Activated CD4-positive, alpha-beta memory T cell treated with anti-CD3 and anti-CD28 coated beads, Interleukin-2, amount 10 ng/mL, durations not matched to agents 7 days and 5 days (primary cell): Measurements from ENCODE around the gene FAF1. TPM values are rescaled to one million over a fixed set of nuclear protein-coding genes. Genes with fewer than 3 reads are reported as not detected.
A peak's percentile ranks its signal among the peaks of the same experiment; 100 is the strongest.

Source experiments
- CTCF ChIA-PET: fragments of 350-600 bp; sonication (Branson Sonifier 250); formaldehyde crosslinking; loops from one replicate; lab custom pipeline; 2021; ENCODE audit warnings: antibody characterized with exemption, inconsistent platforms; lab: Charles Lee
- POLR2A ChIA-PET: fragments of 350-600 bp; sonication (Branson Sonifier 250); formaldehyde crosslinking; loops from one replicate; lab custom pipeline; 2021; ENCODE audit warnings: antibody characterized with exemption; lab: Charles Lee
- DNase-seq: peaks from one replicate; pipeline ENCODE4 v3.0.0-alpha.2; 2020
- H3K27ac Mint-ChIP-seq: one replicate; pipeline ENCODE4 v1.8.0; 2021; ENCODE audit warnings: mild to moderate bottlenecking, mixed read lengths
- H3K27me3 Mint-ChIP-seq: one replicate; pipeline ENCODE4 v1.8.0; 2021; ENCODE audit warnings: mixed read lengths
- H3K36me3 Mint-ChIP-seq: one replicate; pipeline ENCODE4 v1.8.0; 2021; ENCODE audit warnings: low read depth, mixed read lengths
- H3K4me1 Mint-ChIP-seq: one replicate; pipeline ENCODE4 v1.8.0; 2021; ENCODE audit warnings: mixed read lengths
- H3K4me3 Mint-ChIP-seq: one replicate; pipeline ENCODE4 v1.8.0; 2021; ENCODE audit warnings: mild to moderate bottlenecking, mixed read lengths
- H3K9me3 Mint-ChIP-seq: one replicate; pipeline ENCODE4 v1.8.0; 2021; ENCODE audit warnings: mixed read lengths
- total RNA-seq, 2 experiments: library from RNA; stranded (reverse); gene quantifications; one replicate each; pipeline ENCODE4 v1.2.3, GENCODE V29; 2021

Gene FAF1
- total RNA-seq, 2 experiments from 2014 or later, result 71.3 to 75.1 TPM

DNA sequence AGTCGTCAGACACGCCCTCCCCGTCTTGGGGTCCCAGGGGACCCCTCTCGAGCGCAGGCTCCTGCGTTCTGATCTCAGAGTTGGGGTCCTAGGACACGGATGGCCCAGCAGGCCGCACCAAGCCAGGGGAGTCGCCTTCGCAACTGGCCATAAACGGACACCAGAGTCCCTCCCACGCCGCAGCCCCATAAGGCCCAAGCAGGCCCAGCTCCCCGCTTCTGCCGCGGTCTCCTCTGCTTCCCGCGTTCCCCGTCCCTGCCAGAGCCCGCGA is 537.5 kb downstream of the FAF1 start:
- Mint-ChIP-seq H3K4me1 (peaks cover 55% of the 10 kb centered on the region), H3K4me3 (peak overlapping the region; percentile 18), H3K27ac (no peak overlapping the region), H3K9me3 (no peaks in the 10 kb centered on the region), H3K27me3 (peaks cover 81% of the 10 kb centered on the region), H3K36me3 (peaks cover 24% of the 10 kb centered on the region)
- ChIA-PET CTCF (no interaction called here), POLR2A (interaction anchor here (1.0 kb wide), 1 partner anchor 9 kb away, joined by 3 read pairs; no protein-coding TSS in a partner anchor)
- DNase-seq, result no peak

DNA sequence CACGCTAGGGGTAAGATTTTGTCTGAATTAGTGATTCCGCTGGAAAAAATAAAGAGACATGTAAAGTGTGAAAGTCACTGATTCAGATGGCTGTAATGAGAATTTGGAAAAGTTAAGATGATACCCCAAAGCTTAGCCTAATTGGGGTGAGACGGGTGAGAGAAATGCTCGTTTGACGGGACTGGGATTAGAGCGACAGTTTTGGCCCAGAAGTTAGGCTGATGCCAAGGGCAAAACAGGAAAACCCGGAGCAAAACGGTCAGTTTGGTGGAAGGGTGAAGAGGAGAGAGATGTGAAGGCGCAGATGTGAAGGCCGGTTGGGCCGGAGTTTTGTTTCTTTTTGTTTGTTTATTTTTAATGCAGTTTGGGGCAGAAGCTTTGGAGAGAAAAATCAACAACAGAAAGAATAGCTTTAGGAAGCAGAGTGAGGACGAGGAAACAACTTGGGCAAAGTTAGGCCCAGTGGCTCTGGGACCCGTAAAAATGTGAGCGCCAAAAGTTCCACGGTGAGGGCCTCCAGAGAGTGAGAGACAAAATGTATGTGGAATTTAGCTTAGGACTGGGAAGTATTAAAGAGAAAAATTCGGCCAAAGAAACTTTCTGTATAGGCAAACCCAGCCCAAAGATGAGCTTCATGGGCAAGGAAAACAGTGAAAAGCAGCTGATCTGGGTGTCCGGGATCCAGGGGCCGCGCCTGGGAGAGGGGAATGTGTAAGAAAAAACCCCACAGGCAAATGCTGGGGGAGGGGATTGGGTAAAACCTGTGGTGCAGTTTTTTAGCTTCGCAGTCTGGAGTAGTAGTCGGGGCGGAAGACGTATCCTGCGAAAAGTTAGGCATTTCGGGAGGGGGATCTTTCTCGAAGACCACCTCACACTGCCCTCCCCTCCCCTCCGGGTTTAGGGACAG is 538.0 kb downstream of the FAF1 start:
- H3K9me3 Mint-ChIP-seq, result no peaks in the 10 kb centered on the region
- peaks cover 80% of the 10 kb centered on the region for H3K27me3 Mint-ChIP-seq
- no peak for DNase-seq
- ChIA-PET CTCF (no interaction called here), POLR2A (interaction anchor here (1.0 kb wide), 1 partner anchor 10 kb away, joined by 3 read pairs; no protein-coding TSS in a partner anchor)
- H3K4me1 Mint-ChIP-seq, result peaks cover 55% of the 10 kb centered on the region
- H3K36me3 Mint-ChIP-seq, result peaks cover 21% of the 10 kb centered on the region
- H3K4me3 Mint-ChIP-seq, result peak overlapping the region; percentile 16
- peak overlapping the region; percentile 21 for H3K27ac Mint-ChIP-seq

GRCh38 chr1:50421366-50421748 is 538.7 kb downstream of the FAF1 start:
- no peak for DNase-seq
- Mint-ChIP-seq H3K4me1 (peaks cover 58% of the 10 kb centered on the region), H3K9me3 (no peaks in the 10 kb centered on the region)

DNA sequence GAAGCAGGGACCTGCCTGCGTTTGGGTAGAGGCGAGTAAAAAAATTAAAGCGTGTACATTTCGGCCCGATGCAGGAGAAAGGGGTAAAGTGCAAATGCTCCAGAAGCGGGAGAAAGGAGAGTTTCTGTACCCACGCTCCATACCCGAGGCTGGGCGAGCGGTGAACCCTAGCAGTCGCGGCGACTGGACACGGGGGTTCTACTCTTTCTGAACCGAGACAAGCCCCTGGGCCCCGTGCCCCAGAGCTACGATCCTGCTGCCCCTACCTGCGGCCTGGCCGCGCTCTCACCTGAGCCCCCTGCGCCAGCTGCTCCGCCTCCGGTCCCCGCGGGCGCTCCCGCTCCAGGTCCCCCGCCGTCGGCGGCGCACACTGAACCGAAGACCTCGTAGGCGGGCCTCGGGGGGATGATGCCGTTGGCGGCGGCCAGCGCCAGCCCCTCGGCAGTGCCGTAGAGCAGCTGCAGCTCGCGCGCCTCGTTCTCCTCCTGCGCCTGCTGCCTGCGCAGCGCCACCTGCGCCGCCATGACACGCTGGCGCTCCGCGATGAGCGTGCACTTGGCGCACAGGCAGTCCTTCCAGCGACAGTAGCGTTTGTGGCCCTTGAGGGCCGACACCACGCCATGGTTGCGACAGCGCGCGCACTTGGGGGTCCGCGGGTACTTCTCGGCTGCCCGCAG is 539.2 kb downstream of the FAF1 start:
- Mint-ChIP-seq H3K4me3 (peak overlapping the region; percentile 21), H3K27me3 (peaks cover 81% of the 10 kb centered on the region), H3K4me1 (peaks cover 55% of the 10 kb centered on the region), H3K9me3 (no peaks in the 10 kb centered on the region), H3K27ac (no peak overlapping the region), H3K36me3 (peaks cover 24% of the 10 kb centered on the region)
- DNase-seq, result no peak
- ChIA-PET POLR2A (no interaction called here), CTCF (no interaction called here)

More at GRCh38 chr1:50421366-50421748, 538.7 kb downstream of the FAF1 start:
- Mint-ChIP-seq H3K27me3 (peaks cover 81% of the 10 kb centered on the region), H3K4me3 (no peak overlapping the region), H3K36me3 (peaks cover 24% of the 10 kb centered on the region), H3K27ac (no peak overlapping the region)
- POLR2A ChIA-PET, result no interaction called here
- CTCF ChIA-PET, result no interaction called here

GRCh38 chr1:50419907-50420677 is 540.0 kb downstream of the FAF1 start:
- Mint-ChIP-seq H3K4me3 (peak overlapping the region; percentile 21), H3K4me1 (peaks cover 49% of the 10 kb centered on the region)
- POLR2A ChIA-PET, result no interaction called here

DNA sequence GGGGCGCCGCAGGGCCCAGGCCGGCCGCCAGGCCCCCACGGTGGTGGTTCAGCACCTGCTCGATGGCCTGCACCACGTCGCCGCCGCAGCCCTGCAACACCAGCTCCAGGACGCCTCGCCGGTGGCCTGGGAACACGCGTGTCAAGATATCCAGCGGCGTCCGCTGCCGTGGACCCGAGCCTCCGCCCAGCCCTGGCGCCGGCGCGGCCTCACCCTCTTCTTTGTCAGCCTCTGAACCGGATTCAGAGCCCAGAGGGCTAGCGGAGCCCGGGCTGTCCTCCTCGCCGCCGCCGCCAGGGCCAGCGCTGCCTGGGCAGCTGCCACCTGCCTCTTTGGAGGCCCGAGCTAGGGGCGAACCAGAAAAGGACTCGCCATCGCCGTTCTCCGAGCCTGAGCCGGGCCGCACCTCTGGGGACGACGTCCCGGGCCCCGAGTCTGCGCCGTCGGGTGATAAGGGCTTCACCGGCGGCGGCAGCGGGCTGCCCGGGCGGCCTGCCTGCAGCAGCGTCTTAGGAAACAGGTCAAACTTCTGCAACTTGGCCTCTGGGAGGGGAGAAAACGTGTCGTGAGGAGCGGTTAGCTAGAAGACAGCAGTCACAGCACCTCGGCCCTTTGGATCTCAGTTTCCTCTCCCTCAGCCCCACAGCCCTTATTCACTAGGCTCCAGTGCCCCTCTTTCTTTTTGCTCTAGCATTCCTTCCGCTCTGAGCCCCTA is 540.7 kb downstream of the FAF1 start:
- DNase-seq, result no peak
- Mint-ChIP-seq H3K4me3 (peak overlapping the region; percentile 7), H3K9me3 (no peaks in the 10 kb centered on the region), H3K36me3 (peaks cover 19% of the 10 kb centered on the region), H3K27me3 (peaks cover 78% of the 10 kb centered on the region), H3K27ac (peak overlapping the region; percentile 1), H3K4me1 (peaks cover 42% of the 10 kb centered on the region)
- POLR2A ChIA-PET, result no interaction called here
- CTCF ChIA-PET, result no interaction called here

More at GRCh38 chr1:50419907-50420677, 540.0 kb downstream of the FAF1 start:
- Mint-ChIP-seq H3K27me3 (peaks cover 78% of the 10 kb centered on the region), H3K36me3 (peaks cover 24% of the 10 kb centered on the region), H3K9me3 (no peaks in the 10 kb centered on the region), H3K27ac (peak overlapping the region; percentile 62)
- DNase-seq, result no peak
- CTCF ChIA-PET, result no interaction called here

DNA sequence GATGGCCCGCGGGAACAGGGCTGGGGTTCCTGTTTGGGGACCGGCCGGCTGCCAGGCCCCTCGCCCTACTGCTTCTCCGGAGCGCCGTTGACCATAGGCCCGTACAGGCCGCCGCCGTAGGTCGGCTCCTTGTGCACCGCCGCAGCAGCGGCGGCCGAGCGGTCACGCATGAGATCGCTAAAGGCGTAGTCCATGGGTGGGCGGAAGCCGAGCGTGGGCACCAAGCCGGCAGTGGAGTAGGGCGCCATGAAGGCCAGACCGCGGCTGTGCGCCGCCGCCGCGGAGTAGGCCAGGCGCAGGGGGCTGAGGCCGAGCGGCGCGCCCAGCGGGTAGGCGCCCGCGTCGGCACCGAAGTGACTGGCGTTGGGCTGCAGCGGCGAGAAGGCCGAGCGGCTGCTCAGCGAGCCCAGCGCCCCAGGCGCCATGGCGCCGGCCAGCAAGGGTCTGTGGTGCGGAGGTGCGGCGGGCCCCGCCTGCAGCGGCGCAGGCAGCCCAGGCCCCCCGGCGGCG is 541.4 kb downstream of the FAF1 start:
- H3K4me3 Mint-ChIP-seq, result no peak overlapping the region
- H3K4me1 Mint-ChIP-seq, result peaks cover 36% of the 10 kb centered on the region
- H3K9me3 Mint-ChIP-seq, result no peaks in the 10 kb centered on the region
- peaks cover 77% of the 10 kb centered on the region for H3K27me3 Mint-ChIP-seq
- no peak for DNase-seq
- H3K27ac Mint-ChIP-seq, result no peak overlapping the region
- ChIA-PET CTCF (no interaction called here), POLR2A (no interaction called here)
- peaks cover 17% of the 10 kb centered on the region for H3K36me3 Mint-ChIP-seq

DNA sequence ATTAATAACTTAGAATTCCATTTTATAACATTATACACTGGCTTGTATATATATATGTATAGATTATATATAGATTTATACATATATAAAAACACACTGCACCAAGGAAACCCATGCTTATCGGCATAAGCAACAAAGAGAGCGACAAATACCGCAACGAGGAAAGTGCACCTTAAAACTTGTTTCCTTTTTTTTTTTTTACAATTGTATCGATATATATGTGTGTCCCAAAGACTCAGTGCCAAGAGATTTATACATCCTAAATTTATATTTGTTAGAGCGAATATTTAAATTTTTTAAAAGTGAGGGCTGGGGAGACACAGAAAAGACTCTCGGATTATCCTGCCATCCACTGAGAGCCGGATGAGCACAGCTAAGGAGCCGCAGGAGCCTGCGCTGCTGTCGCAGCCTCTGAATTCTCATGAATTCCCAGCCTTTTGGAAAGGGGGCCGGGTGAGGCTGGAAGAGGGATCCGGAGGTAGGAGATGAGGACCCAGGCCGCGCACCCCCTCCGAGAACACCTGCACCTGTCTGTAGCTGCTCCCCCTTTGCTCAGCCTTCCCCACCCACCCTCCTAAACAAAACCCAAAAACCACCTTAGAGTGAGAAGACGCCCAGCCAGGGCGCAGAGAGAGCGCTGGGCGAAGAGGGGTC is 542.0 kb downstream of the FAF1 start:
- H3K9me3 Mint-ChIP-seq, result no peaks in the 10 kb centered on the region
- ChIA-PET POLR2A (no interaction called here), CTCF (no interaction called here)
- peaks cover 17% of the 10 kb centered on the region for H3K36me3 Mint-ChIP-seq
- no peak overlapping the region for H3K27ac Mint-ChIP-seq
- no peak overlapping the region for H3K4me3 Mint-ChIP-seq
- no peak for DNase-seq
- H3K4me1 Mint-ChIP-seq, result peaks cover 32% of the 10 kb centered on the region
- H3K27me3 Mint-ChIP-seq, result peaks cover 76% of the 10 kb centered on the region

DNA sequence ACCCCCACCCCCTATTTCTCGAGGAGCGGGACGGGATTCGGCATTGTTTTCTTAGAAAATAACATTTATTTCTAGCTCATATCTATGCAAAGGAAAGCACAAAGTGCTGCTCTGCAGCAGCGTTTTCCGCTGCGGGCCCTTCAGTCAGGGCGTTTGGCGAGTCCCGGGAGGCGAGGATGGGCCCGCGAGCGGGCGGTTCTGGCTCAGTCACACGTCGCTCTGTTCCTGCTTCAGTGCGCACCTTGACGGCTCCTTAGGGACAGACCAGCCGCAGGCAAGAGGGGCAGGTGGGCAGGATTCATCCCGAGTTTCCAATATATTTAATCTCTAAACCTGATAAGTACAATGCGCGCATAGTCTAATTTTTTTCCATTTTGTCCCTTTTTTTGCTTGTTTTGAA is 542.6 kb downstream of the FAF1 start:
- peaks cover 76% of the 10 kb centered on the region for H3K27me3 Mint-ChIP-seq
- peaks cover 17% of the 10 kb centered on the region for H3K36me3 Mint-ChIP-seq
- no peaks in the 10 kb centered on the region for H3K9me3 Mint-ChIP-seq
- ChIA-PET CTCF (no interaction called here), POLR2A (no interaction called here)
- no peak overlapping the region for H3K4me3 Mint-ChIP-seq
- H3K4me1 Mint-ChIP-seq, result peaks cover 28% of the 10 kb centered on the region
- no peak for DNase-seq
- H3K27ac Mint-ChIP-seq, result peak overlapping the region; percentile 40

- Mint-ChIP-seq H3K27ac (no peak overlapping the region), H3K27me3 (peaks cover 70% of the 10 kb centered on the region), H3K36me3 (peaks cover 15% of the 10 kb centered on the region), H3K4me1 (peaks cover 23% of the 10 kb centered on the region), H3K4me3 (no peak overlapping the region), H3K9me3 (no peaks in the 10 kb centered on the region)
- POLR2A ChIA-PET, result no interaction called here
- CTCF ChIA-PET, result no interaction called here
- DNase-seq, result no peak
These were observed 543.3 kb downstream of the FAF1 start for GRCh38 chr1:50416553-50417453.

DNA sequence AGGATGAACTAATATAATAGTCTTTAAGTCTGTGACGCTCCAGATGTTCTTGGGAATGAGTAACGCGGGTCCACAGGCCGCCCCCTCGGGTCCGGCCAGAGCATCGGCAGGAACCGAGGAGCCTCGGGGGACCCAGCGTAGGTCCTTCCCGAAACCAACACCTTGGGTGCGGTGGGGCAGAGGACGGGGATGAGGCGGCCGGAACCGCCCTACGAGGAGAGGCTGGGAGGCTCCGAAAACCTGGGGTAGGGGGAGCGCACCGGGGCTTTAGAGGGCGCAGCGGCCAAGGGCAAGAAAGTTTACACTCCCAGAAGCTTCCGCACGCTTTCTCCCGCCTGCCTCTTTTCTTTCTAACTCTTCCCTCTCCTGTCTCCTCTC is 543.9 kb downstream of the FAF1 start:
- H3K4me3 Mint-ChIP-seq, result no peak overlapping the region
- no peaks in the 10 kb centered on the region for H3K9me3 Mint-ChIP-seq
- CTCF ChIA-PET, result interaction anchor here (2.3 kb wide), 1 partner anchor 9 kb away, joined by 7 read pairs; no protein-coding TSS in a partner anchor
- DNase-seq, result no peak
- H3K36me3 Mint-ChIP-seq, result peaks cover 14% of the 10 kb centered on the region
- H3K27ac Mint-ChIP-seq, result no peak overlapping the region
- peaks cover 21% of the 10 kb centered on the region for H3K4me1 Mint-ChIP-seq
- H3K27me3 Mint-ChIP-seq, result peaks cover 67% of the 10 kb centered on the region
- POLR2A ChIA-PET, result no interaction called here
